Type B pancreatic cell (in vitro differentiated cells): ENCODE measurements around the gene BLACAT1. TPM values are rescaled to one million over a fixed set of nuclear protein-coding genes. Genes with fewer than 3 reads are reported as not detected.

ENCODE experiments used
- DNase-seq: peaks from one replicate; pipeline ENCODE4 v3.0.0; 2021; ENCODE audit warnings: mixed read lengths; ENCODE audit not compliant: unreplicated experiment; ENCODE audit errors: extremely low spot score
- H3K27ac Mint-ChIP-seq: 2 replicates; pipeline ENCODE4 v1.8.0; 2021; ENCODE audit warnings: mild to moderate bottlenecking, mixed read lengths
- H3K27me3 Mint-ChIP-seq: 2 replicates; pipeline ENCODE4 v1.8.0; 2021; ENCODE audit warnings: mixed read lengths
- H3K36me3 Mint-ChIP-seq: 2 replicates; pipeline ENCODE4 v1.8.0; 2021; ENCODE audit warnings: mixed read lengths
- H3K4me1 Mint-ChIP-seq: one replicate; pipeline ENCODE4 v1.8.0; 2021; ENCODE audit warnings: mixed read lengths; ENCODE audit not compliant: unreplicated experiment
- H3K4me3 Mint-ChIP-seq: 2 replicates; pipeline ENCODE4 v1.8.0; 2021; ENCODE audit warnings: mild to moderate bottlenecking, mixed read lengths
- H3K9me3 Mint-ChIP-seq: 2 replicates; pipeline ENCODE4 v1.8.0; 2021; ENCODE audit warnings: mixed read lengths
- total RNA-seq: library from RNA; stranded (reverse); gene quantifications from 2 replicates; pipeline ENCODE4 v1.2.1, GENCODE V29; 2021; ENCODE audit warnings: low replicate concordance
- TF ChIP-seq, protein P1 (sequence below): fragments of 200-600 bp; sonication (generic); conservative IDR thresholded peaks from 2 replicates; pipeline ENCODE4 v1.5.0; 2021; ENCODE audit warnings: antibody characterized with exemption, mild to moderate bottlenecking

The BLACAT1 gene
- total RNA-seq, 1 donor from 2014 or later = 2.4 TPM

DNA sequence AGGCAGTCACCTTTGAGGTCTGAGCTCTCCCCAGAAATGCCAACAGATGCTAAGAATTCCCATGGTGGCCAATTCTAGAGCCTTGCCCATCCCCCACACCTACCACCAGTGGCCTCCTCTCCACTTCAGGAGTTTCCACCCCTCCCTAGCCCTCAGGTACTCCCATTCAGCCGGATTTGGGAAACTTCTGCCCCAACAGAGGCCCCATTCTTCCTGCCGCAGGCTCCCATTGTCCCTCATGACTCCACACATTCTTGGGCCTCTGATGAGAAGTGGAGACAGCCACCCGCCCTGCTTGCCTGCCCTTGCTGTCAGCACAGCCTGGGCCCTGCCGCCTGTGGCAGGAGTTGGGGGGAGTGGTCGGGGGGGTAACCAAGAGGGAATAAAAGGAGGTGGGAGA, 4.6 kb downstream of the BLACAT1 start:
- Mint-ChIP-seq H3K4me3 (peak overlapping the region; percentile 96), H3K9me3 (no peaks in the 10 kb centered on the region), H3K27ac (peak overlapping the region; percentile 96), H3K4me1 (peaks cover 41% of the 10 kb centered on the region), H3K36me3 (no peaks in the 10 kb centered on the region), H3K27me3 (peaks cover 44% of the 10 kb centered on the region)
- TF ChIP-seq, protein P1, sequence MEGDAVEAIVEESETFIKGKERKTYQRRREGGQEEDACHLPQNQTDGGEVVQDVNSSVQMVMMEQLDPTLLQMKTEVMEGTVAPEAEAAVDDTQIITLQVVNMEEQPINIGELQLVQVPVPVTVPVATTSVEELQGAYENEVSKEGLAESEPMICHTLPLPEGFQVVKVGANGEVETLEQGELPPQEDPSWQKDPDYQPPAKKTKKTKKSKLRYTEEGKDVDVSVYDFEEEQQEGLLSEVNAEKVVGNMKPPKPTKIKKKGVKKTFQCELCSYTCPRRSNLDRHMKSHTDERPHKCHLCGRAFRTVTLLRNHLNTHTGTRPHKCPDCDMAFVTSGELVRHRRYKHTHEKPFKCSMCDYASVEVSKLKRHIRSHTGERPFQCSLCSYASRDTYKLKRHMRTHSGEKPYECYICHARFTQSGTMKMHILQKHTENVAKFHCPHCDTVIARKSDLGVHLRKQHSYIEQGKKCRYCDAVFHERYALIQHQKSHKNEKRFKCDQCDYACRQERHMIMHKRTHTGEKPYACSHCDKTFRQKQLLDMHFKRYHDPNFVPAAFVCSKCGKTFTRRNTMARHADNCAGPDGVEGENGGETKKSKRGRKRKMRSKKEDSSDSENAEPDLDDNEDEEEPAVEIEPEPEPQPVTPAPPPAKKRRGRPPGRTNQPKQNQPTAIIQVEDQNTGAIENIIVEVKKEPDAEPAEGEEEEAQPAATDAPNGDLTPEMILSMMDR = no peak
- DNase-seq = no peak

DNA sequence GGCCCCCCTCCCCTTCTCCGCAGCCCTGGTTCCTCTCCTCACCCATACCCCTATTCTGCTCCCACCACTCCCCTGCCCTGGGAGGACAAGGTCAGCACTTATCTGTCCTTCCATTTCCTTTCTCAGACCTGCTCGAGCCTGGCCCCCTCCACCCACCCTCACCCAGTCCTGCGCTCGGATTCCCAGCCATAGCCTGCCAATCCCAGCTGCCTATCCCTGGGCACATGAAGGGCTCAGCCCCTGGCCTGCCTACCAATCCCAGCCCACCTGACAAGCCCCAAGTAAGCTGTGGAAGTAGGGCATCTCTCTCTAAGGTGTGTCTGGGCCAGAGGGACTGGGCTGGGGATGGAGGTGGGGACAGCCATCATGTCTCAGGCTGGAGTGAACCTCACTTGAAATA, 5.4 kb downstream of the BLACAT1 start:
- no peak for DNase-seq
- no peaks in the 10 kb centered on the region for H3K9me3 Mint-ChIP-seq
- H3K27me3 Mint-ChIP-seq = peaks cover 38% of the 10 kb centered on the region
- peak overlapping the region; percentile 96 for H3K4me3 Mint-ChIP-seq
- H3K27ac Mint-ChIP-seq = peak overlapping the region; percentile 96
- H3K36me3 Mint-ChIP-seq = peaks cover 6% of the 10 kb centered on the region
- TF ChIP-seq, protein P1 = peak; percentile 6
- peaks cover 49% of the 10 kb centered on the region for H3K4me1 Mint-ChIP-seq

DNA sequence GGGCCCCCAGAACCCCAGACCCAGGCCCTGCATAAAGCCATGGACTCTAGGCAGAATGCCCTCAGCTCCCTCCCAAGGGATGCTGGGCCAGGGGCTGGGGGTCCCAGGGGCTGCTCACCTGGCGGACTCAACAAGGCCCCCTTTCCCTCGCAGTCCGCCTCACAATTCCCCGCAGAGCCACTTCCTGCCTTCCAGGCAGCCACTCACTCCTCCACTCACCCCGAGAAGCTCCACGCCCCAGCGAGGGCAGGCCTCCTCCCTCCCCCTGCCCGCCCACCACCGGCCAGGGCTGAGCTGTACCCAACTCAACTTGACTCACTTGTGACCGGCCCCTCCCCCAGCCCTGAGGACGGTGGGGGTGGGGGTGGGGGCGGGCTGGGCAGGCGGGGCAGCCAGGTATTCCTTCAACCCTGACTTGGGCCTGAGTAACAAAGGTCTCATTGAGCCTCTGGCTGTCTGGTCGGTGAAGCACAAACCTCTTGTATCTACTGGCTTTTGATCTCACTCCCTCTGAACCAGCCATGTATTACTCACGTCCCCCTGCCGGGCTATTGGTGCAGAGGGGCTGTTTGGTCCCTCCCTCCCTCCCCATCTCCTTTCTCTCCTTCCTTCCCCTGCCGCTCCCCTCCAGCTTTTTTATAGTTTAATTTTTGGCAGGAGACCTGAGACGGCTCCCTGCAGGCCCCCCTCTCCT, 5.9 kb downstream of the BLACAT1 start:
- peak overlapping the region; percentile 96 for H3K27ac Mint-ChIP-seq
- H3K4me3 Mint-ChIP-seq = peak overlapping the region; percentile 96
- peak; percentile 84 for DNase-seq
- H3K27me3 Mint-ChIP-seq = peaks cover 32% of the 10 kb centered on the region
- H3K9me3 Mint-ChIP-seq = no peaks in the 10 kb centered on the region
- H3K36me3 Mint-ChIP-seq = peaks cover 6% of the 10 kb centered on the region
- peaks cover 51% of the 10 kb centered on the region for H3K4me1 Mint-ChIP-seq
- TF ChIP-seq, protein P1 = peak; percentile 57

DNA sequence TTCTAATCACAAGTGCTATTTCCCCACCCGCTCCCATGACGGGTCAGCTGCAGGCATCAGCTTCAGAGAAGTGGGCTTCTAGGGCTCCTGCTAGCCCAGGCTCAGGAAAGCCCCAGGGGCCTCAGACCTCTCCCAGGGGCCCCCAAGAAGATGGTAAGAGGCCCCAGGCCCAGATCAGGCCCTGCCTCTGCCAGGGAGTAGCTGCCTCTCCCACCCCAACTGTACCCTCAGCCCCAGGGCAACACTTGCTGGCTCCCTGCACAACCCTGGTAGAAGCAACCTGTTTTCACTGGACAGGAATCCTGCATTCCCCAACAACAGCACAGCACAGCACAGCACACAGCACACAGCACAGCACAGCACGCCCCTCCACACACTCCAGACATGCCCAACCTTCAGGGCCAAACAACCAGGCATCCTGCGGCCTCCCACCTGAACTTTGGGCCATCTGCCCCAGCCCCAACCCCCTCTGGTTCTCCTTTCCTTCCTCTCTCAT, 6.5 kb downstream of the BLACAT1 start:
- peak overlapping the region; percentile 96 for H3K4me3 Mint-ChIP-seq
- H3K9me3 Mint-ChIP-seq = no peaks in the 10 kb centered on the region
- H3K27me3 Mint-ChIP-seq = peaks cover 26% of the 10 kb centered on the region
- peak overlapping the region; percentile 96 for H3K27ac Mint-ChIP-seq
- no peak for DNase-seq
- TF ChIP-seq, protein P1 = no peak
- H3K36me3 Mint-ChIP-seq = peaks cover 6% of the 10 kb centered on the region
- H3K4me1 Mint-ChIP-seq = peaks cover 52% of the 10 kb centered on the region

DNA sequence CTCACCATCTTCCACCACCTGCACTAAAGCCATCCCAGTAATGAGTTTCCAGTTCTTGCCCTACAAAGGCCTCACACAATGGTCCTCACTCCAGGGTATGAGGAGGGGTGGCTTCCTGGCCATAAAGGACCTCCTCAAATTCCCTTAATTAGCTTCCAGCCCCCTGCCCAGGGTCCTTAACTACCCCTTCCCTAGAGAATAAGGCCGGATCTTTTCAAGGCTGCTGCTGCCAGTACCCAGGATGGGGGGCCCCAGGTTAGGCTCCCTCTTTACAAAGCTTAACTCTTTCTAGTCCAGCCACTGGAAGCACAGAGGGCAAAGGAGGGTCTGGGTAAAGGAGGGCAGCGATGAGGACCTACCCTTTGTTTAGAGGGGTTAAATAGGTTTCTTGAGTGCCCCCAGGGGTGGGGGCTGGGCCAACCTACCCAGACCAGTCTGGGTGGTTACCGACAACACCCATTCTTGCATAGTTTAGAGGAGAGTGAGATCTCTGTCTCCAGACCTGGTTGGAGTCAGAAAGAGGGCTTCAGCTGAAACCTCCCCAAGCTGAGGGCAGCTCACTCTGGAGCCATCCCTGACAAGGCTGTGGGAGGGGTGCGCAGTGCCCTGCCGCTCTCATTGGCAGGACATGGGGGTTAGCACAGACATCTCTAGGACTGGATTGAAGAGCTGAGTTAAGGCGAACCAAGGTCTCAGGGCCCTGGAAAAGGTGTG, 7.1 kb downstream of the BLACAT1 start:
- H3K4me3 Mint-ChIP-seq = peak overlapping the region; percentile 96
- DNase-seq = no peak
- H3K27ac Mint-ChIP-seq = peak overlapping the region; percentile 96
- H3K36me3 Mint-ChIP-seq = peaks cover 6% of the 10 kb centered on the region
- peaks cover 20% of the 10 kb centered on the region for H3K27me3 Mint-ChIP-seq
- TF ChIP-seq, protein P1 = no peak
- peaks cover 56% of the 10 kb centered on the region for H3K4me1 Mint-ChIP-seq
- no peaks in the 10 kb centered on the region for H3K9me3 Mint-ChIP-seq
